Gastroesophageal sphincter (tissue), 4 donors: ENCODE results near the gene GALNT18. TPM values are rescaled to one million over a fixed set of nuclear protein-coding genes. Genes with fewer than 3 reads are reported as not detected.

ENCODE experiments used
- ATAC-seq: fragments of 150-250 bp; one replicate; pipeline ENCODE4 v1.9.1; 2016; ENCODE audit warnings: mild to moderate bottlenecking, moderate library complexity
- H3K27ac ChIP-seq, 4 donors: fragments of 200-600 bp; sonication (generic) in 3 of 4; 1 replicate in 3 of 4; 2 replicates in 1 of 4; pipeline ENCODE4 v1.5.1; 2016 to 2019
- H3K27me3 ChIP-seq: fragments of 200-600 bp; sonication (generic); one replicate; pipeline ENCODE4 v1.5.1; 2019
- H3K36me3 ChIP-seq, 2 donors: fragments of 200-600 bp; sonication (generic); one replicate each; pipeline ENCODE4 v1.5.1; 2019; ENCODE audit warnings: control low read depth in 1 of 2
- H3K4me1 ChIP-seq, 3 donors: fragments of 200-600 bp; sonication (generic); 1 replicate in 2 of 3; 2 replicates in 1 of 3; pipeline ENCODE4 v1.5.1; 2016 to 2019; ENCODE audit warnings: control low read depth in 2 of 3
- H3K4me3 ChIP-seq, 2 donors: fragments of 200-600 bp; sonication (generic); one replicate each; pipeline ENCODE4 v1.5.1; 2019; ENCODE audit warnings: mild to moderate bottlenecking in 1 of 2, moderate library complexity in 1 of 2
- H3K9me3 ChIP-seq, 3 donors: fragments of 200-600 bp; sonication (generic); one replicate each; pipeline ENCODE4 v1.5.1; 2017 to 2019; ENCODE audit warnings: control low read depth in 2 of 3
- EP300 ChIP-seq: sonication (generic); formaldehyde crosslinking; IDR thresholded peaks from one replicate; pipeline ENCODE4 v1.6.1; 2017; ENCODE audit warnings: antibody characterized with exemption, mild to moderate bottlenecking
- POLR2A ChIP-seq, 2 donors: fragments of 450-650 bp; IDR thresholded peaks; one replicate each; pipeline ENCODE4 v1.6.1; 2017; ENCODE audit warnings: antibody characterized with exemption in 2 of 2, mild to moderate bottlenecking in 2 of 2, moderate library complexity in 1 of 2
- POLR2AphosphoS5 ChIP-seq: sonication (generic); formaldehyde crosslinking; IDR thresholded peaks from one replicate; pipeline ENCODE4 v1.6.1; 2017; ENCODE audit warnings: antibody characterized with exemption
- whole genome bisulfite sequencing, 2 donors: methylation state at CpG; one replicate each; pipeline ENCODE4 v1.1.5; 2018; ENCODE audit warnings: low coverage in 1 of 2; 5-methylcytosine and 5-hydroxymethylcytosine counted together
- total RNA-seq, 4 donors: library from RNA; depleted of rRNA; stranded (reverse); fragments of >200 nt; gene quantifications; one replicate each; pipeline ENCODE4 v1.1.0, GENCODE V29; 2016
- TF ChIP-seq, protein P1 (sequence below), 4 experiments: fragments of 200-600 bp in 2 of 4; fragments of 450-650 bp in 2 of 4; sonication (generic) in 1 of 4; IDR thresholded peaks; one replicate each; pipeline ENCODE4 v1.5.1; 2017 to 2019; ENCODE audit warnings: antibody characterized with exemption in 4 of 4, mild to moderate bottlenecking in 2 of 4, moderate library complexity in 2 of 4

The GALNT18 gene
- total RNA-seq, 4 donors from 2014 or later: 16.0 to 65.6 (median 35.2) TPM

DNA sequence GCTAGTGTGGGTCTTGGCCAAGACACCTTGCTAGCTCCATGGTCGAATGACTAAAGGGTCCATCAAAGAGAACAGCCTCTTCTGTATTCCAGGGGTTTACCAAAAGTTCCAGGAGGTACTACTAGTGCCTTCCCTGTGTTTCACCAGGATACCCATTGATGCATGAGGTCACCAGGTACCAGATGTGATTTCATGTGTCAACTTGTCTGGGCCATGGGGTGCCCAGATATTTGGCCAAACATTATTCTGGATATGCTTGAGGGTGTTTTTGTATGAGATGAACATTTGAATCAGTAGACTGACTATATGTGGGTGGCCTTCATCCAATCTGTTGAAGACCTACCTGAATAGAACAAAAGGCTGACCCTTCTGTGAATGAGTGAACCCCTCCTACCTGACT lies 92.8 kb downstream of the GALNT18 start:
- no peak for ATAC-seq
- no peaks in the 10 kb centered on the region for H3K27me3 ChIP-seq
- H3K27ac ChIP-seq: no peak overlapping the region
- WGBS, 2 donors: 100% methylated on average over 1 of the region's 1 CpG
- no peak for TF ChIP-seq POLR2A (IDR thresholded peaks at IDR 0.05)
- TF ChIP-seq POLR2AphosphoS5: no peak
- H3K36me3 ChIP-seq: no peaks in the 10 kb centered on the region
- peaks cover 0 to 47% (median 0%) of the 10 kb centered on the region in 3 donors for H3K4me1 ChIP-seq
- no peak overlapping the region for H3K4me3 ChIP-seq
- H3K9me3 ChIP-seq: no peaks in the 10 kb centered on the region

DNA sequence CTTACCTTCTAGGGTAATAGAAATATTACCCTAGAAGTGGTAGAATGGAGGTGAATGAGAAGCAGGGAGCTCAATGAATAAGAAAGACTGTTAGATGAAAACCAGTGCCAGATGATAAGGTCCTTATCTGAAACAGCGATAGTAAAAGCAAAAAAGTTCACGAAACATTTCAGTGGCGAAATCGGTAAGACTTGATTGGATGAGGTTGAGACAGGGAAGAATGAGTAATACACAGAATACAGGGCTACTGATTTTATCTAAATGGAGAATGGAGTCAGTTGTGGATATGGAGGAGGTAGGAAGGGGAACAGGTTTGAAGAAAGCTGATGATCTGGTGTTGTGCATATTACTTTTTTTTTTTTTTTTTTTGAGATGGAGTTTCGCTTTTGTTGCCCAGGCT lies 96.5 kb downstream of the GALNT18 start:
- no peak for ATAC-seq

DNA sequence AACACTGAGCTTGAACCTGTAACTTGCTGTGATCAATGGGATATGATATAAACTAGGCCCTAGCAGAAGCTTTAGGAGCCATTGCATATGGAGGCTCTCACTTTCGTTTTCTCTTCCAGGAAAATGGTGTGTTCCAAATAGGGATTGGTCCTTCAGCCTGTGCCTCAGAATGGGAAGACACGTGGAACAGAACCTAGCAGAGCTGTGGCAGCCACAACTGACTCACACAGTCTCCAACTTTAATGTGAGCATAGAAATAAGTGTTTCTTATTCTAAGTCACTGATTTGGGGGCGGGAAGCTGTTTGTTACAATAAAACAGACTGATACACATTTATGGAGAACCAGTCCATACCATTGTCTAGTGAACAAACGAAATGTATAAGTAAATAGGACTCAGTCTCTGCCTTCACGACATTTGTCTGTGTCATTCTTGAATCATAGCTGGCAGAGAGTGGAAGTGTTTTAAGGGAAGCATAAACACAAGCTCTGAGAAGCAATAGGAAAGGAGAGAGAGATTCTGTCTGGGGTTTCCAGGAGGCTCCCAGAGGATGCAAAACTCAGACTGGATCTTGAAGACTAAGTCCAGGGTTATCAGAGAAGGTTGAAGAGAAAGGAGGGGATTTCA lies 97.3 kb downstream of the GALNT18 start:
- ATAC-seq: no peak
- WGBS, 2 donors: 40% methylated on average over 5 of the region's 5 CpGs; no CpG with 5 or more reads in 1 of the 2 donors
- Histone ChIP-seq H3K9me3 (no peaks in the 10 kb centered on the region), H3K36me3 (no peaks in the 10 kb centered on the region), H3K27ac (no peak overlapping the region), H3K4me3 (no peak overlapping the region), H3K4me1 (peaks cover 0 to 41% (median 0%) of the 10 kb centered on the region in 3 donors), H3K27me3 (no peaks in the 10 kb centered on the region)
- TF ChIP-seq POLR2AphosphoS5 (no peak), POLR2A (IDR thresholded peaks at IDR 0.05) (no peak), EP300 (no peak)
- TF ChIP-seq, protein P1, sequence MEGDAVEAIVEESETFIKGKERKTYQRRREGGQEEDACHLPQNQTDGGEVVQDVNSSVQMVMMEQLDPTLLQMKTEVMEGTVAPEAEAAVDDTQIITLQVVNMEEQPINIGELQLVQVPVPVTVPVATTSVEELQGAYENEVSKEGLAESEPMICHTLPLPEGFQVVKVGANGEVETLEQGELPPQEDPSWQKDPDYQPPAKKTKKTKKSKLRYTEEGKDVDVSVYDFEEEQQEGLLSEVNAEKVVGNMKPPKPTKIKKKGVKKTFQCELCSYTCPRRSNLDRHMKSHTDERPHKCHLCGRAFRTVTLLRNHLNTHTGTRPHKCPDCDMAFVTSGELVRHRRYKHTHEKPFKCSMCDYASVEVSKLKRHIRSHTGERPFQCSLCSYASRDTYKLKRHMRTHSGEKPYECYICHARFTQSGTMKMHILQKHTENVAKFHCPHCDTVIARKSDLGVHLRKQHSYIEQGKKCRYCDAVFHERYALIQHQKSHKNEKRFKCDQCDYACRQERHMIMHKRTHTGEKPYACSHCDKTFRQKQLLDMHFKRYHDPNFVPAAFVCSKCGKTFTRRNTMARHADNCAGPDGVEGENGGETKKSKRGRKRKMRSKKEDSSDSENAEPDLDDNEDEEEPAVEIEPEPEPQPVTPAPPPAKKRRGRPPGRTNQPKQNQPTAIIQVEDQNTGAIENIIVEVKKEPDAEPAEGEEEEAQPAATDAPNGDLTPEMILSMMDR (IDR thresholded peaks at IDR 0.05): no peak

More for the DNA sequence above, 96.5 kb downstream of the GALNT18 start:
- no peak overlapping the region for H3K27ac ChIP-seq
- H3K36me3 ChIP-seq: no peaks in the 10 kb centered on the region
- WGBS, 2 donors: 91 to 100% methylated on average over 4 to 5 of the region's 5 CpGs
- peaks cover 0 to 37% (median 0%) of the 10 kb centered on the region in 3 donors for H3K4me1 ChIP-seq
- no peaks in the 10 kb centered on the region for H3K27me3 ChIP-seq
- H3K9me3 ChIP-seq: no peaks in the 10 kb centered on the region
- TF ChIP-seq, protein P1 (IDR thresholded peaks at IDR 0.05): no peak
- TF ChIP-seq EP300 (no peak), POLR2AphosphoS5 (no peak), POLR2A (IDR thresholded peaks at IDR 0.05) (no peak)
- no peak overlapping the region for H3K4me3 ChIP-seq

DNA sequence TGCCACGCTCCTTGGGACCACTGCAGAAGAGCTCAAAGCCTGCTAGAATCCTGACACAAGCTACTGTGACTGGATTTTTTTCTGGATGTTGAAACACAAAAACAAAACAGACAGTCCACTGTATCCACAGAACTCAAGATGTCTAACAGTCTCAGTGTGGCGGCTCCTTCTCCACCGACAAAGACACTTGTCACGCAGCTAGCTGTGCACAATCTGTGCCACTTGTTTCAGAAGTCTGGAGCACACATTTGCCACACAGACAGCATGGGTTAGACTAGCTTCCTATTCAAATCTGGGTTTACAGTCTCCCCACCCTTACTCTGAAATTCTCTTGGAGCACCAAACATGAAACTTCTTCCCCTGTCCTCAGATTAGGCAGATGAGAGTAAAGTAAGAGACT lies 99.2 kb downstream of the GALNT18 start:
- no peak for ATAC-seq
- TF ChIP-seq POLR2AphosphoS5 (no peak), EP300 (no peak)
- TF ChIP-seq, protein P1 (IDR thresholded peaks at IDR 0.05): no peak
- no peaks in the 10 kb centered on the region for H3K9me3 ChIP-seq

DNA sequence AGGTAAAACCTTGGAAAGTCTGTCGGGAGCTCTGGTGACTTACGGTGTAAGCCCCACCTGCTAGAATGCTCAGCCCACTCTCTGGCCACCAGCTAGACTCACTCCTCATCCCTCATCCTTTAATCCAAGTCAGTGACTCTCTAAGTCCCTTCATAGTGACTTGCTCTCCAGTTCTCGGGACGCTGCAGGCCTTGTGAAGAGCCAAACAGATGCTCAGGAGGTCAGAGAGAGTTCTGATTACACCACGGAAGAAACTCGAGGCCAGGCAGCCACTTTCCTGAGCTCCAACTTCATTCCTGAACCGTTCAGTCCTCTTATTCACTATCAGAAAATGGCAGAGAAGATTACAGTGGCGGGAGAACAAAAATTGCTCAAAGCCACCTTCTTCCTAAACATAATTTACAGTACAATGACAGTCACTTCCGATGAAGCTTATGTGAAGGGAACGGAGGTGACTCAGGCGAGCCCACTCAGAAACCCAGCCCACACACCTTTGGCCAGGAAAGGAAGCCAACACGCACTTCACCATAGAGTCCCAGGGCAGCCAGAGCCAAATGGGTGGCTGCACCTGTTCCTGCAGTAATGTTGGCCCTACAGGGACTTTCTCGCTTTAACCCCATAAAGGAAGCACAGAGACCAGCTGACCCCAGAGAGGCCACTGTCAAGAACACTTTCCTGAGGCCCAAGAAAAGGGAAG lies 100.4 kb downstream of the GALNT18 start:
- TF ChIP-seq EP300 (no peak), POLR2A (IDR thresholded peaks at IDR 0.05) (no peak), POLR2AphosphoS5 (no peak)
- TF ChIP-seq, protein P1 (IDR thresholded peaks at IDR 0.05): no peak
- Histone ChIP-seq H3K36me3 (no peaks in the 10 kb centered on the region), H3K27ac (no peak overlapping the region), H3K9me3 (no peaks in the 10 kb centered on the region), H3K4me3 (no peak overlapping the region), H3K4me1 (peaks cover 0 to 50% (median 0%) of the 10 kb centered on the region in 3 donors), H3K27me3 (no peaks in the 10 kb centered on the region)
- 48 to 96% methylated on average over 3 to 6 of the region's 13 CpGs for WGBS, 2 donors
- ATAC-seq: no peak

More for the DNA sequence above, 99.2 kb downstream of the GALNT18 start:
- H3K36me3 ChIP-seq: no peaks in the 10 kb centered on the region
- no peak overlapping the region for H3K4me3 ChIP-seq
- no CpG with 5 or more reads among the region's 4 CpGs for WGBS, 2 donors
- peaks cover 0 to 41% (median 0%) of the 10 kb centered on the region in 3 donors for H3K4me1 ChIP-seq
- H3K27ac ChIP-seq: no peak overlapping the region
- H3K27me3 ChIP-seq: no peaks in the 10 kb centered on the region
